Measurements from ENCODE around the gene ANO9.

- no peak for TF ChIP-seq EZH2 (IDR thresholded peaks at IDR 0.05; ENCODE audit: insufficient read depth, poor library complexity, severe bottlenecking)
- TF ChIP-seq EZH2phosphoT487 (IDR thresholded peaks at IDR 0.05; ENCODE audit: insufficient read depth, low read depth), result no peak
Observed at GRCh38 chr11:394858-395655, 46.8 kb downstream of the ANO9 start.
